NOMO-1 treated with dmso at 0.1 percent for 144 hours (cell line): Measurements from ENCODE around the gene PTPRK.
"Not testable (repeated sequence)": the region's sequence is repeated elsewhere in the genome, so short reads cannot be mapped to it uniquely, and the experiment has no call there.

Experiments
- DNase-seq: peaks from one replicate; lab custom pipeline; 2025; ENCODE audit not compliant: unreplicated experiment; lab: John Stamatoyannopoulos, UW

PTPRK gene

GRCh38 chr6:128491610-128492206 lies 28.7 kb downstream of the PTPRK start:
- DNase-seq, result no peak

- no peak for DNase-seq
These were observed 29.3 kb downstream of the PTPRK start for GRCh38 chr6:128491100-128491581.

GRCh38 chr6:128487746-128488145 lies 32.7 kb downstream of the PTPRK start:
- DNase-seq, result no peak

DNA sequence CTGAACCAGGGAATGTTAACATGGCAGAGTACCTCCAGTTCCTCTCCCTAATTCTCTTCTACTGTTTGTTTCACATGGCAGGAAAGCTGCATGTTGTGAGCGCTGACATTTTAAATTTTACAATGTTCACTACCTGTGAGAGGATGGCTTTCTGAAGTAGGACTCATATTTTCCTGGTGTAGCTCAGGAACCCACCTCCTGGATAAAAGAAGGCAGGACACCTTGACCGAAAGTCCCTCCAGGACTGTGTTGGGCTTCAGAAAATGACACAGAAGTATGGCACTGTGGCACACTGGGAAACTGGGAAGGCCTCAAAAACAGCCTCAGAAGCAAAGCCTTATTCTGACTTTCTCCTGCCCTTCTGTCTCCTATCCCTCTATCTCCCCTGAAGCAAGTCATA lies 33.3 kb downstream of the PTPRK start:
- DNase-seq, result no peak

- not testable (repeated sequence) for DNase-seq
These were observed 33.8 kb downstream of the PTPRK start for GRCh38 chr6:128486580-128486979.

GRCh38 chr6:128483472-128484135 lies 36.8 kb downstream of the PTPRK start:
- DNase-seq, result no peak

- DNase-seq, result no peak
These were observed 37.8 kb downstream of the PTPRK start for GRCh38 chr6:128482642-128483041.

GRCh38 chr6:128479991-128480390 lies 40.4 kb downstream of the PTPRK start:
- no peak for DNase-seq

GRCh38 chr6:128479048-128479666 lies 41.2 kb downstream of the PTPRK start:
- DNase-seq, result no peak

DNA sequence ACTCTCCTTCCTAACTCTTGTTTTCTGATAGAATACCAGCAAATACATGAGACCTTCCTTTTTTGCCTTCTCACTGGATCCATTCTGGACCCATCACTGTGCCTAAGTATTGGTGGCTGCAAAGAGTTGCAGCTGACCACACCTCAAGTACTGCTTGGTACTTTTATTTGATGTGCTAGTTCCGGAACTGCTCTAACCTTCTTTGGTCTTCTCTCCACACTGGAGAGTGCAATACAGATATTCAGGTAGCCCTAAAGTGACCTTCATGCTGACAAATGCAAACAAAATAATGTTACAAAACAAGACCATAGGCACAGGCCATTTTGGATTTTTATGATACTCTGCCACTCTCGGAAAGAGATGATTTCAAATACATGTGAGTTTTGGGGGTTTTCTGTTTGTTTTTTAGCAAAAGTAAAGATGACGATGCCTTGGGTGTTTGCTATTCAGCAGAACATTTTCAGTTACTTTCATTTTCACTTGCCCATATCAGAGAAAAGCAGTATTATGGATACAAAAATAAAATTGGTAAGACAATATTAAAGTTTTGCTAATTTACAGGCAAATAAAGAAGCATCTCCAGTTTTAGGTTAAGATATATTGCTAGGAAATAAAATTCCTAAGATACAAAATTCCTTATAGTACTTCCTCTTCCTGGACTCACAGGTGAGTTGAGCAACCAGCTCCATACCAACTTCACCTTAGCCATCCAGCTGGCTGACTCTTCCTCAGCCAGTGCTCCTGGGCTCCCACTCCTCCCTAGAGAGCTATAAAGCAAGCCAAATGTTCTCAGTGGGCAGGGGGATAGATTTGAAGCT lies 42.0 kb downstream of the PTPRK start:
- DNase-seq, result no peak

DNA sequence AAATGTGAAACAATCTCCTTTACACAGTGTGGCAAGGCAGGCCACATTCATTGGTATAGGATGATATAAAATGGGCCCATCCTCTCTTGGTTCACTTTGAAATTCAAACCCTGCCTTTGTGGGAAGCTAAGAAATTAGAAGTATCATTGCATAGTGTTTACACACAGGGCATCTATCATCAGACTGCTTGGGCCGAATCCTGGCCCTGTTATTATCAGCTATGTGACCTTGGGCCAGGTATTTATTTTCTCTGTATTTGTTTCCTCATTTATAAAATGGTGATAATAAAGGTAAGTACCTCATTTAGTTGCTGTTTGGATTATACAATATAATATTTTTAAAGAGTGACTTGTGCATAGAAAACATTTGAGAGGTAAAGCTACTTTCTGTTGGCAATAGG lies 45.5 kb downstream of the PTPRK start:
- no peak for DNase-seq

GRCh38 chr6:128474481-128474880 lies 45.9 kb downstream of the PTPRK start:
- no peak for DNase-seq

DNA sequence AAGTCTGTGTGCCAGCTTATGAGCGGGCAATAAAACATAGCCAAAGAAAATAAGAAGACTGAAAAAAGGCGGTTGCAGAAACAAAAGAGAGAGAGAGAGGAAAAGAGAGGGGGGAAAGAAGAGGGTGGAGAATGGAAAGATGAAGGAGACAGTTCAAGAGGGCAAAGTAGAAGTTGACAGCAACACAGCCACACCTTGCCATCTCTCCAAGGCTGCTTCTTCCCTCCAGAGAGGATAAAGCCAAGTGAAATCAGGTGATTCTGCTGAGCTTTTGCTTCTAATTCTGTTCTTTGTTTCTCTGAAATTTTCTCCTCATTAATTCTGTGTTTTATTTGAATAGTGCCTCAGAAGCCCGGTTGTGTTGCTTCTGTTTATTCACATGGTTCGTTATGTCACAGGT lies 48.5 kb downstream of the PTPRK start:
- no peak for DNase-seq

DNA sequence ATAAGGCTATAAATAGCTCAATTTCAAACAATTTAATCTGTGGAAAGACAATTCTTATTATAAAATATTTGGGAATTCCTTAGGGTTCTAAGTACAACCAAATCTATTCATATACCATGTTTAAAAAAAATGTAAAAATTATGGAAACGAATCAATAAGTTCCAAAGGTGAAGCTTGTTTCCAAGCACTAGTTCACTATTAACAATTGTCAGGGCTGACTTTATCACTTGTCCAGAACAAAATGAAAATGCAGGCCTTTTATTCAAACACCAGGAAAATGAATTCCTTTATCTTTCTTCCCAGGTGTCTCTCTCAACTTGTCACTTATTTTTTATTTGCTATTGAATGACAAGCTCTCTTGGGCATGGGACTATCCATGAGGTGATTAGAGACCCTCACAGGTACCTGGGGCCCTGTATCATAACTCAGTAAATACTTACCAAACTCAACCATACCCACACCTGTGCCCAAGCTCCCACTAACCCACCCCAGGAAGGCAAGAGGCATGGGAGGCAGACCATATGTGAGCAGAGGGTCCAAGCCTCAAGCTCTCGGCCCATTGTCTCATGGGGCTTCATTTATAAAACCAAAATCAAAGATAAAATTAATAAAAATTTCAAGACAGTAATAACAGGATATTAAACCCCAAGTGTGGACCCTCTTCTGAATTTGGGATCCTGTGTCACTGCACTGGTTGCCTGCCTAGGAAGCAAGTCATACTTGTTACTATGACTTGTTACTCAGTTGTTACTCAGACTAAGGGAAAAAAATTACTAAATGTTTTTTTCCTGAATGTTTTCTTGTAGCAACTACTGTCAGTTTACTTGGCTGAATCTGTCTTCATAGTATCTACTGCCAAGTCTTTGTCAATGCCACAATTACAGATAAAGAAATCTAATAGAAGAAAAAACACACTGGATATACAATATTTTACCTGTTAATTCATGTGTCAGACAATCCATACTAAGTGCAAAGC lies 54.7 kb downstream of the PTPRK start:
- DNase-seq, result no peak

- no peak for DNase-seq
These were observed 55.6 kb downstream of the PTPRK start for GRCh38 chr6:128464790-128465189.

DNA sequence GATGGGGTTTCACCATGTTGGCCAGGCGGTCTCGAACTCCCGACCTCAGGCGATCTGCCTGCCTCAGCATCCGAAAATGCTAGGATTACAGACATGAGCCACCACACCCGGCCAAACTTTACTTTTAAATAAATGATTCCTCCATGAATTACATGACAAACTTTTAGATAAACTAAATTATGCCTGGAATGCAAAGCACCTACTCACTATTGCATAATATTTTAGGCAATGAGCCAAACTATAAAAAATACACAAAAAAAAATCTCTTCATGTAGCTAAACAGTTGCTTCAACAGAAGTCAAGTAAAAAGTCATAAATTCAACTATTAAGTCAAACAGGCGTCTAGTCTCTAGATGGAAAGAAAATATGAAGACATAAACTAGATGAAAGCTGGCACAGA lies 56.5 kb downstream of the PTPRK start:
- no peak for DNase-seq

- no peak for DNase-seq
These were observed 58.9 kb downstream of the PTPRK start for GRCh38 chr6:128461501-128461900.

- DNase-seq, result no peak
These were observed 63.7 kb downstream of the PTPRK start for GRCh38 chr6:128456510-128457230.

GRCh38 chr6:128455959-128456358 lies 64.4 kb downstream of the PTPRK start:
- no peak for DNase-seq

DNA sequence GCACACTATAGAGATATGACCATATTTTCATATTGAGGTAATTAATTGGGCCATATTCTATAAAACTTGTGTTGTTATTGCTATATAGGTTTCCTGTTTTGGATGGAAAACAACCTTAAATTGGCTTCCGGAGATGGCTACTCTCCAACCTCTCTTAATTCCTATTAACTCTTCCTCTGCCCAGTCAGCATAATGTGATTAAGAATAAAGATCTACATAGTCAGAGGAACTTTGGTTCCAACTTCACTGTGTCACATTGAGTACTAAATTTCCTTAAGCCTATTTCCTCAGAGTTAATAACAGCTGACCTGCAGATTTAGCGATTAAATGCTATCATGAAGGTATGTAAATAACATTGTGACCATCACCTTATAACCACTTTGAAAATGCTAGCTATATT lies 67.7 kb downstream of the PTPRK start:
- DNase-seq, result no peak
